Measurements from ENCODE around the gene BAZ2A.

The BAZ2A gene

DNA sequence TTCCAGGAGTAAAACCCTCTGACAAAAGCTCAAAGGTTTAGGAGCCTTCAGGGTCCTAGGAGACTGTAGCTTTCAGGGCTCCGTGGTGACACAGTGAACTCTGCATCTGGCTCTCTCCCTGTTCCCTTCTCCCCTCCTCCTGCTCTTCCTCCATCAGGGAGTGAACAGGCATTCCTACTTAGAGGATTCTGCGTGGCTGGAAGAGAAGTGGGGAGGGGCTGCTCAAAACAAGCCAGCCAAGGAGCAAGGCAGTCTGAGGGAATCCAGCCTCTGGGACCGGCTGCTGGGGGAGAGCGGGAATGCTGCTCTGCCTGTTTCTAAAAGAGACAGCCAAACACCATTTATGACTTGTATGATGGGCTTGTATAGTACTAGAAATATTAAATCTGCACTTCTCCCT is 59.0 kb downstream of the BAZ2A start:
- TF ChIP-seq CTCF (IDR thresholded peaks at IDR 0.05; ENCODE audit: low read depth, low read length, missing control alignments): no peak
- DNase-seq (ENCODE audit: low read depth): no peak
- in situ Hi-C loops (cut with HindIII; ENCODE audit: low sequenced_read_pairs): loop anchor here (5.0 kb wide), 1 partner anchor 49 kb away; the partner anchor contains the start of gene RBMS2
- no peak overlapping the region for H3K4me3 ChIP-seq (ENCODE audit: low read depth, low read length)

- no peak for TF ChIP-seq CTCF (IDR thresholded peaks at IDR 0.05; ENCODE audit: low read depth, low read length, missing control alignments)
- no peak overlapping the region for H3K4me3 ChIP-seq (ENCODE audit: low read depth, low read length)
- DNase-seq (ENCODE audit: low read depth): no peak
- in situ Hi-C loops (cut with HindIII; ENCODE audit: low sequenced_read_pairs): no loop called here
Measured at GRCh38 chr12:56568146-56568545, 62.0 kb downstream of the BAZ2A start.

DNA sequence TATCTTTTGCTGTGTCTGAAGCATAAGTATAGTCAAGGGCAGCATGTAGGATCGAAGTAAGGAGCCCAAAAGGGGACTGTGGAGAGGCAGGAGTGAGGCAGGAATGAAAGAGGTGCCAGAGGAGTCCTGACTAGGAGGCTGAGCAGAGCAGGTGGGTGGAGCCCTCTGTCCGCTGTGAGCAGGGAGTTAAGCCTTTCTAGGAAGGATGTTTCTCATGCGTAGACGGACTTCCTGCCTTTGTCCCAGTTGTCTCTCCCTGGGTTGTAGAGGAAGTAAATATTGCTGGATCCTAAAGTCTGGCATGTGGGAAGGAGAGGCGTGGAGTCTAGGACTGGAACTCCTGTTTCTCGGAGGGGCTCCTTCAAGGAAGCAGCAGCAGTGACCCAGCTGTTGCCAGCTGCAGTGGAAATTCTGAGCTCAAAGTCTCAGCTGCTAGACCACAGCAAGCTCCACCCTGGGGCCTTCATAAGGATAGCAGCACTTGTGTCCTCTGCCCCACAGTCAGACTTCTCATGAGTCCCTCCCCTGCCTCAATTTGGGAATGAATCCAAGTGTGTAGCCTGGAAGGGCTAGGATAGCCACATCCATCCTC is 64.5 kb downstream of the BAZ2A start:
- no peak for TF ChIP-seq CTCF (IDR thresholded peaks at IDR 0.05; ENCODE audit: low read depth, low read length, missing control alignments)
- in situ Hi-C loops (cut with HindIII; ENCODE audit: low sequenced_read_pairs): no loop called here
- no peak overlapping the region for H3K4me3 ChIP-seq (ENCODE audit: low read depth, low read length)

DNA sequence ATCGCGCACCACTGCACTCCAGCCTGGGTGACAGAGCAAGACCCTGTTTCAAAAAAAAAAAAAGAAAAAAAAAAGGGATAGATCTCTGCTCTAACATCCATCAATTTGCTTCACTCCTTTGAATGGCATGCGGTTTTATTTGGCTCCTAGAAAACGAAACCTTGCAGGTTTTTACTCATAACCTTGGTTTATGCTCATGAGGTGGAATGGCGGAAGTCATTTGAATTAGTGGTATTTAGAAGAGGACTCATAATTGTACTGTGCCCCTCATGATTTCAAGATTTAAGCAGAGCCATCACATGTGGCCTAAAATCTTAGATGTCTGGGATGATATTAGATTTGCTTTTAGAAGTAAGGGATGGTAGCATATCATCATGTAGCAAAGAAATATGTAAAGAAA is 79.1 kb downstream of the BAZ2A start:
- in situ Hi-C loops (cut with HindIII; ENCODE audit: low sequenced_read_pairs): no loop called here
- no peak overlapping the region for H3K4me3 ChIP-seq (ENCODE audit: low read depth, low read length)
- no peak for DNase-seq (ENCODE audit: low read depth)
- no peak for TF ChIP-seq CTCF (IDR thresholded peaks at IDR 0.05; ENCODE audit: low read depth, low read length, missing control alignments)

More for the DNA sequence above, 64.5 kb downstream of the BAZ2A start:
- no peak for DNase-seq (ENCODE audit: low read depth)

DNA sequence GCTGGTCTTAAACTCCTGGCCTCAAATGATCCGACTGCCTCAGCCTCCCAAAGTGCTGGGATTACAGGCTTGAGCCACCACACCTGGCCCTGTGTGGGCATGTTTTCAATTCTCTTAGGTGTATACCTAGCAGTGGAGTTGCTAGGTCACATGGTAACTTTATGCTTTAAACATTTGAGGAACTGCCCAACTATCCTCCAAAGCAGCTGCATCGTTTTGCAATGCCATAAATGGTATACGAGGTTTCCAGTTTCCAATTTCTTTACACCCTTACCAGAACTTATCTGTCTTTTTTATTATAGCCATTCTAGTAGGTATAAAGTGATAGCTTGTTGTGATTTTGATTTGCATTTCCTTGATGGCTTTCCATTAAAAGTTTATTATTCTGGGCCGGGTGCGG is 83.4 kb downstream of the BAZ2A start:
- in situ Hi-C loops (cut with HindIII; ENCODE audit: low sequenced_read_pairs): no loop called here
- no peak overlapping the region for H3K4me3 ChIP-seq (ENCODE audit: low read depth, low read length)
- no peak for TF ChIP-seq CTCF (IDR thresholded peaks at IDR 0.05; ENCODE audit: low read depth, low read length, missing control alignments)
- DNase-seq (ENCODE audit: low read depth): no peak

Measured in astrocyte of the cerebellum (primary cell).